Upper lobe of left lung (tissue), 6 donors: ENCODE results near the gene MR1. TPM values are rescaled to one million over a fixed set of nuclear protein-coding genes. Genes with fewer than 3 reads are reported as not detected.

ENCODE experiments used
- ATAC-seq, 2 donors: fragments of 200-7000 bp; cut with Tn5 transposase; one replicate each; pipeline ENCODE4 v1.9.1; 2022; ENCODE audit warnings: mild to moderate bottlenecking in 2 of 2, moderate library complexity in 2 of 2; ENCODE audit not compliant: low FRiP score in 2 of 2
- DNase-seq, 2 donors: peaks; one replicate each; pipeline ENCODE4 v3.0.0-alpha.2; 2019 to 2020
- H3K27ac ChIP-seq, 4 donors: fragments of 200-600 bp; sonication (generic); one replicate each; pipeline ENCODE4 v1.5.1; 2016 to 2019
- H3K27me3 ChIP-seq, 4 donors: fragments of 200-600 bp; sonication (generic); one replicate each; pipeline ENCODE4 v1.5.1; 2017 to 2019
- H3K36me3 ChIP-seq, 4 donors: fragments of 200-600 bp; sonication (generic); one replicate each; pipeline ENCODE4 v1.5.1; 2016 to 2019
- H3K4me1 ChIP-seq, 4 donors: fragments of 200-600 bp; sonication (generic); one replicate each; pipeline ENCODE4 v1.5.1; 2018 to 2019
- H3K4me3 ChIP-seq, 4 donors: fragments of 200-600 bp; sonication (generic); one replicate each; pipeline ENCODE4 v1.5.1; 2017 to 2019; ENCODE audit warnings: mild to moderate bottlenecking in 2 of 4, moderate library complexity in 1 of 4
- H3K9me3 ChIP-seq, 4 donors: fragments of 200-600 bp; sonication (generic); one replicate each; pipeline ENCODE4 v1.5.1; 2018 to 2019
- EP300 ChIP-seq, 4 donors: sonication (generic); formaldehyde crosslinking; IDR thresholded peaks; one replicate each; pipeline ENCODE4 v1.5.1; 2017; ENCODE audit warnings: antibody characterized with exemption in 4 of 4, control low read depth in 2 of 4
- POLR2A ChIP-seq, 4 donors: fragments of 450-650 bp; IDR thresholded peaks; one replicate each; pipeline ENCODE4 v1.5.1; 2016 to 2017; ENCODE audit warnings: antibody characterized with exemption in 4 of 4, mild to moderate bottlenecking in 2 of 4
- POLR2AphosphoS5 ChIP-seq, 2 donors: sonication (generic); formaldehyde crosslinking; IDR thresholded peaks; one replicate each; pipeline ENCODE4 v1.5.1; 2017; ENCODE audit warnings: antibody characterized with exemption in 2 of 2
- WGBS, 2 donors: methylation state at CpG; one replicate each; pipeline ENCODE4 v1.1.5; 2017 to 2018; 5-methylcytosine and 5-hydroxymethylcytosine counted together
- total RNA-seq, 6 donors: library from RNA; depleted of rRNA in 4 of 6; stranded (reverse); fragments of >200 nt in 4 of 6; gene quantifications; one replicate each; pipeline versions ENCODE4 v1.1.0 to v1.2.1, GENCODE V29; 2016 to 2021
- TF ChIP-seq, protein P1 (sequence below), 6 experiments: fragments of 450-650 bp in 4 of 6; fragments of 200-600 bp in 2 of 6; sonication (generic) in 2 of 6; IDR thresholded peaks; one replicate each; pipeline ENCODE4 v1.5.1; 2016 to 2019; ENCODE audit warnings: antibody characterized with exemption in 6 of 6
- donor health status: DM: no; HTN: no; CAD: no; lungs with moderate emphysema.
- donor health status: DM: no; HTN: yes; CAD: no; lungs with severe emphysema.

MR1 gene
- total RNA-seq, 6 donors from 2014 or later = 22.0 to 54.0 (median 26.9) TPM

DNA sequence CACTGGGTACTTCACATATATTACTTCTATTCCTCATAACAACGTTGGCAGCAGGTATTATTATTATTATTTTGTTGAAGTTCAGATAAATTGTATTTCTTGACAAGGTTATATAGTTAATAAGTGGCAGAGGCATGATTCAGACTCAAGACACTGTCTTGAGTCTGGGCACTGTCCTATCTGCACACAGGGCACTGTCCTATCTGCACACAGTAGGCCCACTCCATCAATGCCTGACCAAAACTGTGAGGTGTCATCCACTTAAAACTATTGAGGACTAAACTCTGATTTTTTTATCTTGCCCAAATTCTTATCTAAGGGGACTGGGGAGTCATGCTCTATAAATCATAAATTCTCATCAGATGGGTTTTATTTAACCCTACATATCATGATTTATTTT lies 30.9 kb downstream of the MR1 start:
- no peak overlapping the region for H3K27ac ChIP-seq
- H3K4me1 ChIP-seq = peaks cover 3 to 15% (median 6%) of the 10 kb centered on the region in 4 donors
- no peak for DNase-seq
- H3K4me3 ChIP-seq = no peak overlapping the region
- no peak for ATAC-seq
- no peaks in the 10 kb centered on the region for H3K9me3 ChIP-seq
- 76 to 90% methylated on average over 1 of the region's 1 CpG for WGBS, 2 donors
- H3K36me3 ChIP-seq = no peaks in the 10 kb centered on the region
- no peak for TF ChIP-seq EP300 (IDR thresholded peaks at IDR 0.05)
- TF ChIP-seq, protein P1, sequence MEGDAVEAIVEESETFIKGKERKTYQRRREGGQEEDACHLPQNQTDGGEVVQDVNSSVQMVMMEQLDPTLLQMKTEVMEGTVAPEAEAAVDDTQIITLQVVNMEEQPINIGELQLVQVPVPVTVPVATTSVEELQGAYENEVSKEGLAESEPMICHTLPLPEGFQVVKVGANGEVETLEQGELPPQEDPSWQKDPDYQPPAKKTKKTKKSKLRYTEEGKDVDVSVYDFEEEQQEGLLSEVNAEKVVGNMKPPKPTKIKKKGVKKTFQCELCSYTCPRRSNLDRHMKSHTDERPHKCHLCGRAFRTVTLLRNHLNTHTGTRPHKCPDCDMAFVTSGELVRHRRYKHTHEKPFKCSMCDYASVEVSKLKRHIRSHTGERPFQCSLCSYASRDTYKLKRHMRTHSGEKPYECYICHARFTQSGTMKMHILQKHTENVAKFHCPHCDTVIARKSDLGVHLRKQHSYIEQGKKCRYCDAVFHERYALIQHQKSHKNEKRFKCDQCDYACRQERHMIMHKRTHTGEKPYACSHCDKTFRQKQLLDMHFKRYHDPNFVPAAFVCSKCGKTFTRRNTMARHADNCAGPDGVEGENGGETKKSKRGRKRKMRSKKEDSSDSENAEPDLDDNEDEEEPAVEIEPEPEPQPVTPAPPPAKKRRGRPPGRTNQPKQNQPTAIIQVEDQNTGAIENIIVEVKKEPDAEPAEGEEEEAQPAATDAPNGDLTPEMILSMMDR (IDR thresholded peaks at IDR 0.05) = no peak
- no peak for TF ChIP-seq POLR2AphosphoS5 (IDR thresholded peaks at IDR 0.05)
- no peak for TF ChIP-seq POLR2A (IDR thresholded peaks at IDR 0.05)
- no peaks in the 10 kb centered on the region for H3K27me3 ChIP-seq

DNA sequence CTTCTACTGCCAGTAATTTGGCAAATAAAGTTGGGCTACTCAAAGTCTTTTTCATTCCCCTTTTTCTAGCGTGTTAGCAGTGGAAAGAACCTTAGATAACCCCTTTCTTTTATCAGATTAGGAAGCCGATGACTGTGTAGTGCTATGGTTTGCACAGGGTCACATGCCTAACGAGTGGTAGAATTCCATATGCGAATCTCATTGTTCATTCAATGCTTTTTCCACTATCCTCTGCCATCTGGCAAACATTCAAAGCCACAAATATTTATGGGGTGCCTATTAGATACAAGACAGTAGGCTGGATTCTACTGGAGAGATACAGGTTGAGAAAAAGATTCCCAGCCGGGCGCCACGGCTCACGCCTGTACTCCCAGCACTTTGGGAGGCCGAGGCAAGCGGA lies 39.9 kb downstream of the MR1 start:
- no peak for TF ChIP-seq EP300 (IDR thresholded peaks at IDR 0.05)
- TF ChIP-seq POLR2AphosphoS5 (IDR thresholded peaks at IDR 0.05) = no peak
- TF ChIP-seq, protein P1 (IDR thresholded peaks at IDR 0.05) = no peak
- TF ChIP-seq POLR2A (IDR thresholded peaks at IDR 0.05) = no peak
- ATAC-seq = no peak
- Histone ChIP-seq H3K4me3 (no peak overlapping the region), H3K27me3 (no peaks in the 10 kb centered on the region), H3K36me3 (no peaks in the 10 kb centered on the region), H3K9me3 (no peaks in the 10 kb centered on the region), H3K4me1 (no peaks in the 10 kb centered on the region), H3K27ac (no peak overlapping the region)
- DNase-seq = no peak
- 76 to 79% methylated on average over 10 of the region's 10 CpGs for WGBS, 2 donors

DNA sequence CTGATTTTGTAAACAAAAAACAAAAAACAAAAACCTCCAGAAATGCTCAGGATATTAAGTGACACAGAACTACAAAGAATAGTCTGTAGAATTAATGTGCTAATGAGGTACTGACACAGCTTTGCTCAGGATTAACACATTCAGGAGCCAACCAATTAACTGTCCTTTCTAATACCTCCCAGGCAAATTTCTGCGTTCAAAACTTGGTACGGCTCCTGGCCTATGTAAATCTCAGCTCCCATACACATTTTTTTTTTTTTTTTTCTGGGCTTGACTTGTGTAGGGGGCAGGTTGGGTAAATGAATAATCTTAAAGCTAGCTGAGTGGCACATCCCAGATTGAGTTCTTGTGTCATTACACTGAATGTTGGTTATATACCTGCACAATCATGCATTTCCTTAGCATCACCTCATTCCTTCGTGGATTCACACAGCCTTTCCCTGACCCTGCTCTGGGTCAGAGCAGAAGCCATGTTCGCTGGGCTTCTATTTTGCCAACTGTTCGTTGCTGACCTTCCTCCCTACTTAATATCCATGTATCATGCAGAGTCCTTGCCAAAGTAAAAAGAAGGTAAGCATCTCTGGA lies 42.1 kb downstream of the MR1 start:
- 83 to 88% methylated on average over 5 of the region's 5 CpGs for WGBS, 2 donors
- H3K36me3 ChIP-seq = no peaks in the 10 kb centered on the region
- no peak for ATAC-seq
- TF ChIP-seq POLR2AphosphoS5 (IDR thresholded peaks at IDR 0.05) = no peak
- TF ChIP-seq, protein P1 (IDR thresholded peaks at IDR 0.05) = no peak
- no peak for TF ChIP-seq EP300 (IDR thresholded peaks at IDR 0.05)
- TF ChIP-seq POLR2A (IDR thresholded peaks at IDR 0.05) = no peak
- no peaks in the 10 kb centered on the region for H3K4me1 ChIP-seq
- H3K4me3 ChIP-seq = no peak overlapping the region
- no peak for DNase-seq
- no peak overlapping the region for H3K27ac ChIP-seq
- no peaks in the 10 kb centered on the region for H3K27me3 ChIP-seq
- H3K9me3 ChIP-seq = no peaks in the 10 kb centered on the region

DNA sequence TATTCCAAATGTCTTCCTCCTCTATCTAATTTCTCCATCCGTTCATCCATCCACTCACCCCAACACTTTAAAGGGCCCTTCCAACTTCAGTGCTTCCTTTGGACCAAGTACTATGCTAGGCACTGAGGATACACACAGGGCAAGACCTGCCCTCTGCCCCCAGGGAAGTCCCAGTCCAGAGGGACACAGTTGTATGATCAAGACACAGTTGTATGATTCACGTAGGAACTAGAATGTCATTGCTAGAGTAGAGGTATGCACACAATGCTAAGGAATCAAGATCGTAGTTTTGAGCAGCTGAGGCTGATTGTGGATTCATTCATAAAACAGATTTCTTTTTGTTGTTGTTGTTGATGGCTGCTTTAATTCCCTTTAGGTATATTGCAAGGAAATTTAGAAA lies 43.1 kb downstream of the MR1 start:
- WGBS, 2 donors = 81 to 92% methylated on average over 3 of the region's 3 CpGs
- H3K36me3 ChIP-seq = no peaks in the 10 kb centered on the region
- H3K4me3 ChIP-seq = no peak overlapping the region
- DNase-seq (no peak), ATAC-seq (no peak)
- no peaks in the 10 kb centered on the region for H3K9me3 ChIP-seq
- TF ChIP-seq POLR2A (IDR thresholded peaks at IDR 0.05) (no peak), EP300 (IDR thresholded peaks at IDR 0.05) (no peak), POLR2AphosphoS5 (IDR thresholded peaks at IDR 0.05) (no peak)
- TF ChIP-seq, protein P1 (IDR thresholded peaks at IDR 0.05) = no peak
- no peaks in the 10 kb centered on the region for H3K4me1 ChIP-seq
- no peak overlapping the region for H3K27ac ChIP-seq
- H3K27me3 ChIP-seq = no peaks in the 10 kb centered on the region

DNA sequence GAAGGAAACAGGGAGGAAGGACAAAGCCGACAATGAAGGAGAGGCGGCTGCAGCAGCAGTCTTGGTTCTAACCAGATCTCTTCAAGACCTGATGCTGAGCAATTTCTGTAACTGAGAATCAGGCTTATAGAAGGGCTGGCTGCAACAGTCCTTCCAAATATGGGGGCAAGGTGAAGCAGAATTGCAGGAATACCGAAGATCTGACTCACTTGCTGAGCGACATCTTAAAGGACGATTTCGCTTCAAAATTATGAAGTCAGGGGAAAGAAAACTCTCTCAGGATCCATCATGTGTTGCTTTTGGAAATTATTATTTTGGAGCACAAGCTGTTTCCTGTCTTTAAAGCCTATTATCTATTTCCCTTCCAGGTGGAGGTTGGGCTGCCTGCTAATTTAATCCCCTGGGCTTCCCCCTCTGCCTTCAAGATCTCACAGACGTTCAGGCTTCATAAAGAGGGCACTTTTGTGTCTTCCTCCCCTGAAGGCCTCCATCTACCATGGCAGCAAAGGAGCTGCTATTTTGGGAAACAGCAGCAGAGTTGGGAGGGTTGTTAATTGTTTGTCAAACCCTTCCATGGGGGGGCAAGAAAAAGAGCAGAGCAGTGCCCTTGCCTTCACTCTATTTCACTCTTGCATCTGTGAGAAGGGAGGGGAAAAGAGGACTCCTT lies 43.9 kb downstream of the MR1 start:
- TF ChIP-seq, protein P1 (IDR thresholded peaks at IDR 0.05) = no peak
- no peak for TF ChIP-seq POLR2AphosphoS5 (IDR thresholded peaks at IDR 0.05)
- no peak for TF ChIP-seq POLR2A (IDR thresholded peaks at IDR 0.05)
- no peak for TF ChIP-seq EP300 (IDR thresholded peaks at IDR 0.05)
- WGBS, 2 donors = 82 to 84% methylated on average over 7 of the region's 7 CpGs
- ATAC-seq (no peak), DNase-seq (no peak)
- Histone ChIP-seq H3K4me3 (no peak overlapping the region), H3K27ac (no peak overlapping the region), H3K27me3 (no peaks in the 10 kb centered on the region), H3K4me1 (no peaks in the 10 kb centered on the region), H3K36me3 (no peaks in the 10 kb centered on the region), H3K9me3 (no peaks in the 10 kb centered on the region)
